Body of pancreas (tissue), 4 donors: ENCODE data around the gene TXLNA. TPM values are rescaled to one million over a fixed set of nuclear protein-coding genes. Genes with fewer than 3 reads are reported as not detected.
"Not testable (repeated sequence)": the region's sequence is repeated elsewhere in the genome, so short reads cannot be mapped to it uniquely, and the experiment has no call there.

ENCODE experiments used
- ATAC-seq: fragments of 150-250 bp; one replicate; pipeline ENCODE4 v1.9.1; 2016
- DNase-seq, 4 donors: peaks; one replicate each; pipeline ENCODE4 v3.0.0-alpha.2; 2019
- H3K27ac ChIP-seq, 4 donors: fragments of 200-600 bp; sonication (generic); 1 replicate in 3 of 4; 2 replicates in 1 of 4; pipeline versions ENCODE4 v1.5.1 to v1.6.1; 2016 to 2019; ENCODE audit warnings: mild to moderate bottlenecking in 1 of 4, mixed read lengths in 1 of 4, moderate library complexity in 1 of 4
- H3K27me3 ChIP-seq, 2 donors: fragments of 200-600 bp; sonication (generic); one replicate each; pipeline ENCODE4 v1.6.0; 2016; ENCODE audit warnings: mild to moderate bottlenecking in 1 of 2
- H3K36me3 ChIP-seq, 2 donors: fragments of 200-600 bp; sonication (generic); replicated peaks in 1 of 2; 2 replicates each; pipeline ENCODE4 v1.5.1; 2016; ENCODE audit warnings: low read depth in 2 of 2; ENCODE audit not compliant: insufficient read depth in 1 of 2
- H3K4me1 ChIP-seq: fragments of 200-600 bp; sonication (generic); one replicate; pipeline ENCODE4 v1.6.0; 2016
- H3K4me3 ChIP-seq, 2 donors: fragments of 200-600 bp; sonication (generic); 1 replicate in 1 of 2; 2 replicates in 1 of 2; pipeline ENCODE4 v1.5.1; 2016 to 2019
- H3K9me3 ChIP-seq, 3 donors: fragments of 200-600 bp; sonication (generic); 1 replicate in 2 of 3; 2 replicates in 1 of 3; pipeline ENCODE4 v1.5.1; 2016
- POLR2A ChIP-seq, 3 donors: fragments of 450-650 bp; IDR thresholded peaks; one replicate each; pipeline ENCODE4 v1.6.1; 2016; ENCODE audit warnings: antibody characterized with exemption in 3 of 3, mild to moderate bottlenecking in 2 of 3
- WGBS, 2 donors: methylation state at CpG; one replicate each; pipeline ENCODE4 v1.1.5; 2017; 5-methylcytosine and 5-hydroxymethylcytosine counted together
- intact Hi-C: fragments of 100-400 bp; cut with DNase I; formaldehyde crosslinking; loops from one replicate; pipeline ENCODE4 v1.15.1; 2023
- total RNA-seq, 2 donors: library from RNA; depleted of rRNA; stranded (reverse); fragments of >200 nt; gene quantifications; one replicate each; pipeline ENCODE4 v1.1.0, GENCODE V29; 2016
- TF ChIP-seq, protein P1 (sequence below), 7 experiments: fragments of 450-650 bp in 4 of 7; fragments of 200-600 bp in 3 of 7; sonication (generic) in 3 of 7; IDR thresholded peaks; one replicate each; pipeline ENCODE4 v1.5.1; 2016 to 2019; ENCODE audit warnings: antibody characterized with exemption in 7 of 7

Gene TXLNA
- total RNA-seq, 2 donors from 2014 or later, result 20.0 to 23.4 TPM

DNA sequence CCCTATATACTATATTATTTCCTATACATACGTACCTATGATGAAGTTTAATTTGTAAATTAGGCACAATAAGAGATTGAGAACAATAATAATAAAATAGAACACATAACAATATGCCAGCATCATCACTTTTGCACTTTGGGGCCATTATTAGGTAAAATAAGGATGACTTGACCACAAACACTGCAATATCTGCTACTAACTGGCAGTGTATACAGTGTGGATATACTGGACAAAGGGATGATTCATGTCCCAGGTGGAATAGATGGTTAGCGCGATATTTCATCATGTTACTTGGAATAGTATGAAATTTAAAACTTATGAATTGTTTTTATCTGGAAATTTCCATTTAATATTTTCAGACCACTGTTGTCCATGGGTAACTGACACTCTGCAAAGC, 35.4 kb upstream of the TXLNA start:
- intact Hi-C loops, result no loop called here
- 93 to 97% methylated on average over 3 of the region's 3 CpGs for WGBS, 2 donors
- Histone ChIP-seq H3K36me3 (no peaks in the 10 kb centered on the region), H3K9me3 (no peaks in the 10 kb centered on the region), H3K27ac (no peak overlapping the region), H3K4me3 (no peak overlapping the region), H3K27me3 (no peaks in the 10 kb centered on the region), H3K4me1 (peaks cover 19% of the 10 kb centered on the region)
- no peak for TF ChIP-seq POLR2A (IDR thresholded peaks at IDR 0.05)
- TF ChIP-seq, protein P1, sequence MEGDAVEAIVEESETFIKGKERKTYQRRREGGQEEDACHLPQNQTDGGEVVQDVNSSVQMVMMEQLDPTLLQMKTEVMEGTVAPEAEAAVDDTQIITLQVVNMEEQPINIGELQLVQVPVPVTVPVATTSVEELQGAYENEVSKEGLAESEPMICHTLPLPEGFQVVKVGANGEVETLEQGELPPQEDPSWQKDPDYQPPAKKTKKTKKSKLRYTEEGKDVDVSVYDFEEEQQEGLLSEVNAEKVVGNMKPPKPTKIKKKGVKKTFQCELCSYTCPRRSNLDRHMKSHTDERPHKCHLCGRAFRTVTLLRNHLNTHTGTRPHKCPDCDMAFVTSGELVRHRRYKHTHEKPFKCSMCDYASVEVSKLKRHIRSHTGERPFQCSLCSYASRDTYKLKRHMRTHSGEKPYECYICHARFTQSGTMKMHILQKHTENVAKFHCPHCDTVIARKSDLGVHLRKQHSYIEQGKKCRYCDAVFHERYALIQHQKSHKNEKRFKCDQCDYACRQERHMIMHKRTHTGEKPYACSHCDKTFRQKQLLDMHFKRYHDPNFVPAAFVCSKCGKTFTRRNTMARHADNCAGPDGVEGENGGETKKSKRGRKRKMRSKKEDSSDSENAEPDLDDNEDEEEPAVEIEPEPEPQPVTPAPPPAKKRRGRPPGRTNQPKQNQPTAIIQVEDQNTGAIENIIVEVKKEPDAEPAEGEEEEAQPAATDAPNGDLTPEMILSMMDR (IDR thresholded peaks at IDR 0.05), result no peak
- ATAC-seq, result no peak
- no peak for DNase-seq

DNA sequence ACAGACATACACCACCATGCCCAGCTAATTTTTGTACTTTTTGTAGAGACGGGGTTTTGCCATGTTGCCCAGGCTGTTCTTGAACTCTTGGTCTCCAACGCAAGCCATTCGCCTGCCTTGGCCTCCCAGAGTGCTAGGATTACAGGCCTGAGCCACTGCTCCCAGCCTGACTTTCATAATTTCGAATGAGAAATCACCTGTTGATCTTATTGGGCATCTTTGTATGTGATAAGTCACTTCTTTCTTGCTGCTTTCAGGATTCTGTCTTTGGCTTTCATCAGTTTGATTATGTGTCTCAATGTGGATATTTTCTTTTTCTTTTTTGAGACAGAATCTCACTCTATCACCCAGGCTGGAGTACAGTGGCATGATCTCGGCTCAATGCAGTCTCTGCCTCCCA, 31.7 kb upstream of the TXLNA start:
- 100% methylated on average over 4 to 5 of the region's 5 CpGs for WGBS, 2 donors
- intact Hi-C loops, result not testable (repeated sequence)

DNA sequence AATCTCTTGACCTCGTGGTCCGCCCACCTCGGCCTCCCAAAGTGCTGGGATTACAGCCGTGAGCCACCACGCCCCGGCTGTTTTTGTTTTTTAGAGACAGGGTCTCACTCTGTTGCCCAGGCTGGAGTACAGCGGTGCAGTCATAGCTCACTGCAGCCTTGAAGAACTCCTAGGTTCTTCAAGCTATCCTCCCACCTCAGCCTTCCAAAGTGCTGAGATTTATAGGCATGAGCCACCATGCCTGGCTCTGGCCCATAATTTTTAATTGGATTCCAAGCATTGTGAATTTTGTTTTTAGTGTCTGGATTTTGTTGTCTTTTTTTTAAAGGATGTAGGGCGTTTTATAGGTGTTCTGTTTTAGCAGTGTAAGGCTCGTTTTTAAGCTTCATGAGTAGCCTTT, 28.6 kb upstream of the TXLNA start:
- DNase-seq (no peak), ATAC-seq (no peak)
- TF ChIP-seq, protein P1 (IDR thresholded peaks at IDR 0.05), result no peak
- no peak for TF ChIP-seq POLR2A (IDR thresholded peaks at IDR 0.05)
- 91 to 94% methylated on average over 9 of the region's 9 CpGs for WGBS, 2 donors
- H3K4me3 ChIP-seq, result no peak overlapping the region
- no peaks in the 10 kb centered on the region for H3K27me3 ChIP-seq
- intact Hi-C loops, result no loop called here
- H3K4me1 ChIP-seq, result no peaks in the 10 kb centered on the region
- H3K27ac ChIP-seq, result no peak overlapping the region
- H3K9me3 ChIP-seq, result no peaks in the 10 kb centered on the region
- no peaks in the 10 kb centered on the region for H3K36me3 ChIP-seq

More for the DNA sequence above, 31.7 kb upstream of the TXLNA start:
- not testable (repeated sequence) for ATAC-seq, DNase-seq, H3K4me3 ChIP-seq, H3K4me1 ChIP-seq, H3K36me3 ChIP-seq, H3K27ac ChIP-seq, H3K27me3 ChIP-seq, H3K9me3 ChIP-seq

DNA sequence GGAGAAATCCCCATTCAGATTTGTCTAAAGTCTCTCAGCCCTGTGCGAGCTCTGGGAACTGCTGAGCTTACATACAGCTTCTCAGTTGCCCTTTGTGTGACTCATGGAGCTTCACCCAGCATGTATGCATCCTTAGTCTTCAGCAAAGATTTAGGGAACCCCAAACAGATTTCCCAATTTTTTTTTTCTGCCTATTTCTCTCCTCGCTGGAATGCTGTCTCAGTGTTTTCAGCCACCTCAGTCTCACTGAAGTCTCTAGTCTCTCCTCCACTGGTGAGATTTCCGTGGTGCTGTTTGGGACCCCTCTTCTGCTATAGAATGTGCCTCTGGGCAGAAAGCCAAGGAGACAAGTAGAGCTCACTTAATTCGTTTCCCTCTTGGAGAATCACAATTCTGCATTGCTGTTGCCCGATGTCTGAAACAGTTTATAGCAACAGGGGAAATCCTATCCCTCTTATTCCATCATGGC, 28.1 kb upstream of the TXLNA start:
- no peak for ATAC-seq
- H3K4me1 ChIP-seq, result no peaks in the 10 kb centered on the region
- no peak for TF ChIP-seq POLR2A (IDR thresholded peaks at IDR 0.05)
- TF ChIP-seq, protein P1 (IDR thresholded peaks at IDR 0.05), result no peak
- H3K9me3 ChIP-seq, result no peaks in the 10 kb centered on the region
- H3K27me3 ChIP-seq, result no peaks in the 10 kb centered on the region
- no peaks in the 10 kb centered on the region for H3K36me3 ChIP-seq
- H3K27ac ChIP-seq, result no peak overlapping the region
- intact Hi-C loops, result no loop called here
- H3K4me3 ChIP-seq, result no peak overlapping the region
- DNase-seq, result no peak
- 64 to 79% methylated on average over 5 of the region's 5 CpGs for WGBS, 2 donors

DNA sequence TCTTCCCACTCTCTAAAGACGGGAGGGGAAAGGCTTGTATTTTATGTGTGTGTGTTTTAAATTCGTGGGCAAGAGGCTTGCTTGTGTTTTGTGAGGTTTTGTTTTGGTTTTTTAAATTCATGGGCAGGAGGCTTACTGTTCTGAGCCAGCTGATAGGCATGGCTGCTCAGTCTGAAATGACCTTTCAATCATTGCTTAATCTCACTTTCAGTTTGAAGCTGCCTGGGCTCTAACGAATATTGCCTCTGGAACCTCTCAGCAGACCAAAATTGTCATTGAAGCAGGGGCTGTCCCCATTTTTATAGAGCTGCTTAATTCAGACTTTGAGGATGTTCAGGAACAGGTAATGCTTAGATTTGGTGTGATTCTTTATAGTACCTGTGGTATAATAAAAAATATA, 20.3 kb upstream of the TXLNA start:
- peaks cover 13 to 35% of the 10 kb centered on the region in 2 donors for H3K36me3 ChIP-seq
- DNase-seq (no peak), ATAC-seq (no peak)
- 67 to 73% methylated on average over 3 of the region's 3 CpGs for WGBS, 2 donors
- no peak overlapping the region for H3K4me3 ChIP-seq
- no peaks in the 10 kb centered on the region for H3K9me3 ChIP-seq
- TF ChIP-seq, protein P1 (IDR thresholded peaks at IDR 0.05), result no peak
- TF ChIP-seq POLR2A (IDR thresholded peaks at IDR 0.05), result no peak
- H3K4me1 ChIP-seq, result peaks cover 5% of the 10 kb centered on the region
- H3K27ac ChIP-seq, result no peak overlapping the region
- intact Hi-C loops, result no loop called here
- no peaks in the 10 kb centered on the region for H3K27me3 ChIP-seq
